Thoracic aorta (tissue), 2 donors: Measurements from ENCODE around the gene HERC2. TPM values are rescaled to one million over a fixed set of nuclear protein-coding genes. Genes with fewer than 3 reads are reported as not detected.
"Not testable (repeated sequence)": the region's sequence is repeated elsewhere in the genome, so short reads cannot be mapped to it uniquely, and the experiment has no call there.

Source experiments
- ATAC-seq: fragments of 150-250 bp; one replicate; pipeline ENCODE4 v1.8.0; 2017; ENCODE audit warnings: low read depth; ENCODE audit not compliant: insufficient number of reproducible peaks, low FRiP score
- DNase-seq: peaks from one replicate; pipeline ENCODE4 v3.0.0-alpha.2; 2020; ENCODE audit warnings: low spot score
- H3K27ac ChIP-seq, 2 donors: fragments of 200-600 bp; sonication (generic); 1 replicate in 1 of 2; 2 replicates in 1 of 2; pipeline ENCODE4 v1.5.1; 2016; ENCODE audit warnings: mild to moderate bottlenecking in 2 of 2, moderate library complexity in 2 of 2
- H3K27me3 ChIP-seq: fragments of 200-600 bp; sonication (generic); replicated peaks from 2 replicates; pipeline ENCODE4 v1.6.0; 2016; ENCODE audit warnings: mild to moderate bottlenecking; ENCODE audit not compliant: insufficient read depth
- H3K36me3 ChIP-seq: fragments of 200-600 bp; sonication (generic); one replicate; pipeline ENCODE4 v1.5.1; 2016
- H3K4me1 ChIP-seq, 2 donors: fragments of 200-600 bp; sonication (generic); 1 replicate in 1 of 2; 2 replicates in 1 of 2; pipeline versions ENCODE4 v1.5.1 to v1.6.0; 2016; ENCODE audit warnings: low read depth in 2 of 2, mild to moderate bottlenecking in 1 of 2; ENCODE audit not compliant: control insufficient read depth in 1 of 2
- H3K4me3 ChIP-seq: fragments of 200-600 bp; sonication (generic); 2 replicates; pipeline ENCODE4 v1.5.1; 2016; ENCODE audit warnings: mild to moderate bottlenecking
- H3K9me3 ChIP-seq: fragments of 200-600 bp; sonication (generic); 2 replicates; pipeline ENCODE4 v1.5.1; 2016
- total RNA-seq, 2 donors: library from RNA; depleted of rRNA; stranded (reverse); fragments of >200 nt; gene quantifications; one replicate each; pipeline versions ENCODE4 v1.1.0 to v1.2.3, GENCODE V29; 2016
- TF ChIP-seq, protein P1 (sequence below): fragments of 200-600 bp; sonication (generic); IDR thresholded peaks from one replicate; pipeline ENCODE4 v1.5.1; 2019; ENCODE audit warnings: antibody characterized with exemption

Gene HERC2
- total RNA-seq, 2 donors from 2014 or later: 50.9 to 62.0 TPM

GRCh38 chr15:28297434-28297833 is 24.5 kb downstream of the HERC2 start:
- H3K4me1 ChIP-seq, H3K9me3 ChIP-seq, DNase-seq, H3K4me3 ChIP-seq, H3K36me3 ChIP-seq, H3K27me3 ChIP-seq, H3K27ac ChIP-seq, ATAC-seq: not testable (repeated sequence)

DNA sequence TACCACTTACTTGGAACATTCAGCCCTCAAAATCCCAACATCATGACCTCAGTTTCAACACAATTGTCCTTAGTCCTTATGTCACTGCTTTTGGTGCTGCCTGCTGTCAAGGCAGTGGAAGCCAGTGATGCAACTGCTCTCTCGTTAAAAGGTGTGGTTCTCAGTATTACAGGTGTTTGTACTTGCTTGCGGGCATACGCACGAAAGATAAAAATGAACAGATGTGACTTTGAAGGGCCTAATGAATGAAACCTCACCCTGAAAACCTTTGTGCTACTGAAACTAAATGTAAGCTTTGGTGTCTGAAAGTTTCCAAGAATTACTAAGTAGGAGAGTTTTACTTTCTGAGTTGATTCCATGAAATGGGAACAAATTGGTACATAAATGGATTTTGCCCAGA is 25.2 kb downstream of the HERC2 start:
- not testable (repeated sequence) for H3K4me3 ChIP-seq, DNase-seq, H3K36me3 ChIP-seq, H3K27me3 ChIP-seq, H3K4me1 ChIP-seq, ATAC-seq, H3K27ac ChIP-seq, H3K9me3 ChIP-seq

DNA sequence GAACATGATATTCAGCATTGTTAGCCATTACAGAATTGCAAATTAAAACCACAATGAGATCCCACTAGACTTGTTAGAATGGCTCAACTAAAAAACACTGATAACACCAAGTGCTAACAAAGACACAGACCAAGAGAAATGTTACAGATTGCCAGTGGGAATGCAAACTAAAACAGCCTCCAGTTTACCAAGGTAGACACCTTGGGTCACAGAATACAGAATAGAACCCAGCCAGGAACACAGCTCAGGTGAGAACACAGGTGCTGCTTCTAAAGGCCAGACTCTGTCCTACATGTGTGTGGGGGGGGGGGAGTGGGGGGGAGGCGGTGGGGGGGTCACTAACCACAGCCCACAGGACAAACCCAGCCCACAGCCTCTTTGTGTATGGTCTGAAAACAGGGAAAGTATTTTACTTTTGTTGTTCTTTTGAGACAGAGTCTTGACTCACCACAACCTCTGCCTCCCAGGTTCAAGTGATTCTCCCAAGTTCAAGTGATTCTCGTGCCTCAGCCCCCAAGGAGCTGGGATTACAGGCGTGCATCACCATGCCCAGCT is 26.9 kb downstream of the HERC2 start:
- ATAC-seq: not testable (repeated sequence)

GRCh38 chr15:28294560-28294959 is 27.4 kb downstream of the HERC2 start:
- DNase-seq, ATAC-seq, H3K27ac ChIP-seq, H3K4me3 ChIP-seq, H3K4me1 ChIP-seq, H3K36me3 ChIP-seq, H3K27me3 ChIP-seq, H3K9me3 ChIP-seq: not testable (repeated sequence)

More for the DNA sequence above, 26.9 kb downstream of the HERC2 start:
- not testable (repeated sequence) for H3K27ac ChIP-seq, H3K4me3 ChIP-seq, H3K27me3 ChIP-seq, DNase-seq, H3K9me3 ChIP-seq, H3K36me3 ChIP-seq, H3K4me1 ChIP-seq

DNA sequence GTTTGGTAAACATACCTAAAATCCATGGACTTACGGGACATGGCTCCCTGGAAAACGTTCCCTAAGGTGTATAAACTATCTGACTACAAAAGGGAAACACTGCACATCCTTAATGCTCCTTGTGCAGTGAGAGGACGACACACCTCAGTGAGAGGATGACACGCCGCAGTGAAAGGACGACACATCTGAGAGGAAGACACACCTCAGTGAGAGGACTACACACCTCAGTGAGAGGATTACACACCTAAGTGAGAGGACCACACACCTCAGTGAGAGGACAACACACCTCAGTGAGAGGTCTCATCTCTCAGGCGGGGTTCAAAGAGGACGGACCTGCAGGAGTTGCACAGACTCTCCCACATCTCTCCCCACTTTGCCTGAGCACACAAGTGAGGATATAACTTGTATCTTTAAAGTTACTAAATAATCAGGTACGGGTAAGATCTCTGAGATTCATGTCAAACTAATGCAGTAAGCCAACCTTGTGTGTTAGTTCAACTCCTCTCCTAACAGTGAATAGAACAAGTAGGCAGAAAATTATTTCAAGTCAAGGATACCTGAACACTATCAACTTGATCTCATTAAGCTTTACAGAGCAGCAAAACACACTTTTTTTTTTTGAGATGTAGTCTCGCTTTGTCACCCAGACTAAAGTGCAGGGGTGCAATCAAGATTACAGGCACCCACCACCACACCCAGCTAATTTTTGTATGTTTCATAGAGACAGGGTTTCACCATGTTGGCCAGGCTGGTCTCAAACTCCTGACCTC is 32.1 kb downstream of the HERC2 start:
- peaks cover 3% of the 10 kb centered on the region for H3K36me3 ChIP-seq
- TF ChIP-seq, protein P1, sequence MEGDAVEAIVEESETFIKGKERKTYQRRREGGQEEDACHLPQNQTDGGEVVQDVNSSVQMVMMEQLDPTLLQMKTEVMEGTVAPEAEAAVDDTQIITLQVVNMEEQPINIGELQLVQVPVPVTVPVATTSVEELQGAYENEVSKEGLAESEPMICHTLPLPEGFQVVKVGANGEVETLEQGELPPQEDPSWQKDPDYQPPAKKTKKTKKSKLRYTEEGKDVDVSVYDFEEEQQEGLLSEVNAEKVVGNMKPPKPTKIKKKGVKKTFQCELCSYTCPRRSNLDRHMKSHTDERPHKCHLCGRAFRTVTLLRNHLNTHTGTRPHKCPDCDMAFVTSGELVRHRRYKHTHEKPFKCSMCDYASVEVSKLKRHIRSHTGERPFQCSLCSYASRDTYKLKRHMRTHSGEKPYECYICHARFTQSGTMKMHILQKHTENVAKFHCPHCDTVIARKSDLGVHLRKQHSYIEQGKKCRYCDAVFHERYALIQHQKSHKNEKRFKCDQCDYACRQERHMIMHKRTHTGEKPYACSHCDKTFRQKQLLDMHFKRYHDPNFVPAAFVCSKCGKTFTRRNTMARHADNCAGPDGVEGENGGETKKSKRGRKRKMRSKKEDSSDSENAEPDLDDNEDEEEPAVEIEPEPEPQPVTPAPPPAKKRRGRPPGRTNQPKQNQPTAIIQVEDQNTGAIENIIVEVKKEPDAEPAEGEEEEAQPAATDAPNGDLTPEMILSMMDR: no peak
- H3K9me3 ChIP-seq: no peaks in the 10 kb centered on the region
- ATAC-seq (no peak), DNase-seq (no peak)
- H3K4me3 ChIP-seq: no peak overlapping the region
- H3K27me3 ChIP-seq: no peaks in the 10 kb centered on the region
- H3K27ac ChIP-seq: no peak overlapping the region
- H3K4me1 ChIP-seq: peaks cover 5 to 7% of the 10 kb centered on the region in 2 donors

GRCh38 chr15:28288830-28289693 is 32.9 kb downstream of the HERC2 start:
- DNase-seq, H3K27ac ChIP-seq, H3K27me3 ChIP-seq, ATAC-seq, H3K9me3 ChIP-seq, H3K36me3 ChIP-seq, H3K4me3 ChIP-seq: not testable (repeated sequence)
- H3K4me1 ChIP-seq: peaks cover 6 to 15% of the 10 kb centered on the region in 2 donors

GRCh38 chr15:28286659-28287058 is 35.3 kb downstream of the HERC2 start:
- not testable (repeated sequence) for H3K27ac ChIP-seq, ATAC-seq

GRCh38 chr15:28286031-28286430 is 35.9 kb downstream of the HERC2 start:
- no peaks in the 10 kb centered on the region for H3K27me3 ChIP-seq
- no peak for ATAC-seq
- H3K27ac ChIP-seq: no peak overlapping the region
- H3K4me1 ChIP-seq: peaks cover 6 to 16% of the 10 kb centered on the region in 2 donors
- no peaks in the 10 kb centered on the region for H3K36me3 ChIP-seq
- no peak overlapping the region for H3K4me3 ChIP-seq
- no peaks in the 10 kb centered on the region for H3K9me3 ChIP-seq
- TF ChIP-seq, protein P1: no peak
- no peak for DNase-seq

More at GRCh38 chr15:28286659-28287058, 35.3 kb downstream of the HERC2 start:
- H3K4me1 ChIP-seq: peaks cover 6 to 16% of the 10 kb centered on the region in 2 donors
- not testable (repeated sequence) for H3K9me3 ChIP-seq, H3K27me3 ChIP-seq, H3K36me3 ChIP-seq, DNase-seq, H3K4me3 ChIP-seq
